ENCODE results near the gene RPL7L1.

DNA sequence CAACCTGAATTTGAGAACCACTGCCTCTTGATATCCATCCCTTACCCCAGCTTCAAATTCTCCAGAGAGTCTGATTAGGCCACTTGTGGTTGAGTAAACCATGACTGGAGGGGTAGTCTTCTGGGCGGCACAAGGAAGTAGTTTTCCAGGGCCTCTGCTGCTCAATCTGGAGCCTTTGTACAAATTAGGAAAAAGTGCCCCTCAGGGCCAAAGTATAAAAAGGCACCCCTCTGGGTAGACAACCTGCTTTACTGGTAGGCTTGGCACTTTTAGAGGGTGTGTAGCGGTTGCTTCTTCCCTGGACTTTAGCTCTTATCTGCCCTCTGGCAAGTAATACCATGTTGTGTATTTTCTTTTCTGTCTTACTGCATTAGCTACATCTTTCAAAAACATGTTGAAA, 32.9 kb upstream of the RPL7L1 start:
- TF ChIP-seq GATA2 (IDR thresholded peaks at IDR 0.05; ENCODE audit: low read depth, low read length) (no peak), GATA3 (IDR thresholded peaks at IDR 0.05; ENCODE audit: low read depth, low read length) (no peak)

Data from SH-SY5Y (cell line).